Upper lobe of left lung (tissue), 4 donors: ENCODE measurements around the gene CCDC124.

Experiments used
- POLR2A ChIP-seq, 4 donors: fragments of 450-650 bp; IDR thresholded peaks; one replicate each; pipeline ENCODE4 v1.5.1; 2016 to 2017; ENCODE audit warnings: antibody characterized with exemption in 4 of 4, mild to moderate bottlenecking in 2 of 4
- POLR2AphosphoS5 ChIP-seq, 2 donors: sonication (generic); formaldehyde crosslinking; IDR thresholded peaks; one replicate each; pipeline ENCODE4 v1.5.1; 2017; ENCODE audit warnings: antibody characterized with exemption in 2 of 2
- TF ChIP-seq, protein P1 (sequence below), 6 experiments: fragments of 450-650 bp in 4 of 6; fragments of 200-600 bp in 2 of 6; sonication (generic) in 2 of 6; IDR thresholded peaks; one replicate each; pipeline ENCODE4 v1.5.1; 2016 to 2019; ENCODE audit warnings: antibody characterized with exemption in 6 of 6

GRCh38 chr19:17973759-17974158 is 40.9 kb downstream of the CCDC124 start:
- TF ChIP-seq, protein P1, sequence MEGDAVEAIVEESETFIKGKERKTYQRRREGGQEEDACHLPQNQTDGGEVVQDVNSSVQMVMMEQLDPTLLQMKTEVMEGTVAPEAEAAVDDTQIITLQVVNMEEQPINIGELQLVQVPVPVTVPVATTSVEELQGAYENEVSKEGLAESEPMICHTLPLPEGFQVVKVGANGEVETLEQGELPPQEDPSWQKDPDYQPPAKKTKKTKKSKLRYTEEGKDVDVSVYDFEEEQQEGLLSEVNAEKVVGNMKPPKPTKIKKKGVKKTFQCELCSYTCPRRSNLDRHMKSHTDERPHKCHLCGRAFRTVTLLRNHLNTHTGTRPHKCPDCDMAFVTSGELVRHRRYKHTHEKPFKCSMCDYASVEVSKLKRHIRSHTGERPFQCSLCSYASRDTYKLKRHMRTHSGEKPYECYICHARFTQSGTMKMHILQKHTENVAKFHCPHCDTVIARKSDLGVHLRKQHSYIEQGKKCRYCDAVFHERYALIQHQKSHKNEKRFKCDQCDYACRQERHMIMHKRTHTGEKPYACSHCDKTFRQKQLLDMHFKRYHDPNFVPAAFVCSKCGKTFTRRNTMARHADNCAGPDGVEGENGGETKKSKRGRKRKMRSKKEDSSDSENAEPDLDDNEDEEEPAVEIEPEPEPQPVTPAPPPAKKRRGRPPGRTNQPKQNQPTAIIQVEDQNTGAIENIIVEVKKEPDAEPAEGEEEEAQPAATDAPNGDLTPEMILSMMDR (IDR thresholded peaks at IDR 0.05), result no peak
- no peak for TF ChIP-seq POLR2A (IDR thresholded peaks at IDR 0.05)
- TF ChIP-seq POLR2AphosphoS5 (IDR thresholded peaks at IDR 0.05), result no peak
